ENCODE results near the gene LYPD6B.

- TF ChIP-seq FOXM1 (IDR thresholded peaks at IDR 0.05; ENCODE audit: borderline replicate concordance, low read depth) (no peak), CEBPB (IDR thresholded peaks at IDR 0.05) (no peak), EGR1 (IDR thresholded peaks at IDR 0.05) (no peak), REST (IDR thresholded peaks at IDR 0.05; ENCODE audit: low read depth) (no peak), EP300 (IDR thresholded peaks at IDR 0.05; ENCODE audit: borderline replicate concordance) (no peak), RAD21 (IDR thresholded peaks at IDR 0.05; ENCODE audit: low read depth) (no peak), CREB1 (IDR thresholded peaks at IDR 0.05; ENCODE audit: low read depth) (no peak), TEAD4 (IDR thresholded peaks at IDR 0.05) (no peak), YY1 (IDR thresholded peaks at IDR 0.05; ENCODE audit: low read depth) (no peak), TAF1 (IDR thresholded peaks at IDR 0.05; ENCODE audit: low read depth) (no peak)
Measured at GRCh38 chr2:149094217-149095015, 55.9 kb downstream of the LYPD6B start.

All from Ishikawa (cell line).